ENCODE data around the gene IMPACT.

IMPACT gene

GRCh38 chr18:24426398-24427294 is at the start of gene IMPACT:
TSS of gene IMPACT (plus strand) at chr18:24426670. CDS start at chr18:24426757, 87 bp downstream.
- H3K4me1 Mint-ChIP-seq, result peaks cover 25% of the 10 kb centered on the region
- peak within 1 kb of the TSS; percentile 85 for H3K4me3 Mint-ChIP-seq
- peaks cover 23% of the 10 kb centered on the region for H3K36me3 Mint-ChIP-seq
- H3K27ac Mint-ChIP-seq, result peak within 1 kb of the TSS; percentile 81
- CTCF ChIA-PET, result interaction anchor here (0.8 kb wide), 1 partner anchor 9 kb away, joined by 3 read pairs; no protein-coding TSS in a partner anchor
- H3K27me3 Mint-ChIP-seq, result peaks cover 23% of the 10 kb centered on the region
- peaks cover 11% of the 10 kb centered on the region for H3K9me3 Mint-ChIP-seq
- peak; percentile 79 for DNase-seq

- Mint-ChIP-seq H3K36me3 (no peaks in the 10 kb centered on the region), H3K27me3 (no peaks in the 10 kb centered on the region), H3K27ac (no peak overlapping the region), H3K4me3 (no peak overlapping the region), H3K9me3 (no peaks in the 10 kb centered on the region), H3K4me1 (no peaks in the 10 kb centered on the region)
- no peak for DNase-seq
- CTCF ChIA-PET, result no interaction called here
These were observed 47.9 kb upstream of the IMPACT start for GRCh38 chr18:24378598-24378997.

- no peak overlapping the region for H3K4me3 Mint-ChIP-seq
- no peak overlapping the region for H3K27ac Mint-ChIP-seq
- no peaks in the 10 kb centered on the region for H3K36me3 Mint-ChIP-seq
- H3K27me3 Mint-ChIP-seq, result no peaks in the 10 kb centered on the region
- no peaks in the 10 kb centered on the region for H3K4me1 Mint-ChIP-seq
- CTCF ChIA-PET, result interaction anchor here (0.6 kb wide), 1 partner anchor 233 kb away, joined by 3 read pairs; no protein-coding TSS in a partner anchor
- H3K9me3 Mint-ChIP-seq, result no peaks in the 10 kb centered on the region
- no peak for DNase-seq
These were observed 46.2 kb upstream of the IMPACT start for GRCh38 chr18:24380163-24380747.

- Mint-ChIP-seq H3K4me3 (no peak overlapping the region), H3K36me3 (no peaks in the 10 kb centered on the region), H3K27ac (no peak overlapping the region), H3K9me3 (no peaks in the 10 kb centered on the region), H3K27me3 (peaks cover 4% of the 10 kb centered on the region), H3K4me1 (no peaks in the 10 kb centered on the region)
- DNase-seq, result no peak
- CTCF ChIA-PET, result interaction anchor here (0.6 kb wide), 1 partner anchor 234 kb away, joined by 3 read pairs; no protein-coding TSS in a partner anchor
These were observed 45.3 kb upstream of the IMPACT start for GRCh38 chr18:24381126-24381525.

- Mint-ChIP-seq H3K4me3 (no peak overlapping the region), H3K9me3 (no peaks in the 10 kb centered on the region), H3K4me1 (no peaks in the 10 kb centered on the region), H3K27ac (no peak overlapping the region), H3K27me3 (peaks cover 4% of the 10 kb centered on the region), H3K36me3 (no peaks in the 10 kb centered on the region)
- CTCF ChIA-PET, result no interaction called here
- DNase-seq, result no peak
These were observed 39.8 kb upstream of the IMPACT start for GRCh38 chr18:24386681-24387080.

GRCh38 chr18:24388957-24389356 is 37.5 kb upstream of the IMPACT start:
- H3K4me1 Mint-ChIP-seq, result no peaks in the 10 kb centered on the region
- no peak overlapping the region for H3K4me3 Mint-ChIP-seq
- DNase-seq, result no peak
- no peak overlapping the region for H3K27ac Mint-ChIP-seq
- H3K36me3 Mint-ChIP-seq, result no peaks in the 10 kb centered on the region
- H3K27me3 Mint-ChIP-seq, result peaks cover 4% of the 10 kb centered on the region
- CTCF ChIA-PET, result no interaction called here
- H3K9me3 Mint-ChIP-seq, result no peaks in the 10 kb centered on the region

GRCh38 chr18:24395049-24395795 is 31.2 kb upstream of the IMPACT start:
- Mint-ChIP-seq H3K4me1 (peaks cover 15% of the 10 kb centered on the region), H3K4me3 (no peak overlapping the region), H3K27me3 (peaks cover 37% of the 10 kb centered on the region), H3K36me3 (no peaks in the 10 kb centered on the region), H3K9me3 (no peaks in the 10 kb centered on the region), H3K27ac (no peak overlapping the region)
- DNase-seq, result no peak
- CTCF ChIA-PET, result interaction anchor here (1.3 to 1.7 kb wide), 2 partner anchors 35 to 52 kb away, joined by 3 to 4 read pairs; no protein-coding TSS in a partner anchor

- Mint-ChIP-seq H3K4me3 (no peak overlapping the region), H3K9me3 (no peaks in the 10 kb centered on the region), H3K4me1 (peaks cover 15% of the 10 kb centered on the region), H3K27me3 (peaks cover 37% of the 10 kb centered on the region), H3K36me3 (no peaks in the 10 kb centered on the region), H3K27ac (no peak overlapping the region)
- CTCF ChIA-PET, result interaction anchor here (1.3 kb wide), 1 partner anchor 51 kb away, joined by 3 read pairs; no protein-coding TSS in a partner anchor
- DNase-seq, result no peak
These were observed 30.3 kb upstream of the IMPACT start for GRCh38 chr18:24396082-24396633.

- DNase-seq, result no peak
- H3K4me3 Mint-ChIP-seq, result peak overlapping the region; percentile 82
- no peaks in the 10 kb centered on the region for H3K9me3 Mint-ChIP-seq
- peaks cover 15% of the 10 kb centered on the region for H3K4me1 Mint-ChIP-seq
- CTCF ChIA-PET, result interaction anchor here (0.7 to 1.3 kb wide), 2 partner anchors 36 to 37 kb away, joined by 3 read pairs; no protein-coding TSS in a partner anchor
- no peaks in the 10 kb centered on the region for H3K36me3 Mint-ChIP-seq
- peaks cover 42% of the 10 kb centered on the region for H3K27me3 Mint-ChIP-seq
- H3K27ac Mint-ChIP-seq, result no peak overlapping the region
These were observed 29.3 kb upstream of the IMPACT start for GRCh38 chr18:24397131-24397693.

GRCh38 chr18:24397694-24398368 is 28.6 kb upstream of the IMPACT start, which contains the start of gene OSBPL1A:
TSS of gene OSBPL1A (minus strand) at chr18:24397824. CDS start at chr18:24377533, 20,291 bp downstream.
- peak within 1 kb of the TSS; percentile 82 for H3K4me3 Mint-ChIP-seq
- H3K36me3 Mint-ChIP-seq, result no peaks in the 10 kb centered on the region
- no peak within 1 kb of the TSS for H3K27ac Mint-ChIP-seq
- peaks cover 42% of the 10 kb centered on the region for H3K27me3 Mint-ChIP-seq
- CTCF ChIA-PET, result interaction anchor here (0.7 to 1.3 kb wide), 2 partner anchors 37 to 38 kb away, joined by 3 read pairs; no protein-coding TSS in a partner anchor
- peaks cover 15% of the 10 kb centered on the region for H3K4me1 Mint-ChIP-seq
- no peaks in the 10 kb centered on the region for H3K9me3 Mint-ChIP-seq
- DNase-seq, result peak; percentile 89

- H3K27me3 Mint-ChIP-seq, result peaks cover 42% of the 10 kb centered on the region
- no peaks in the 10 kb centered on the region for H3K36me3 Mint-ChIP-seq
- DNase-seq, result no peak
- H3K9me3 Mint-ChIP-seq, result no peaks in the 10 kb centered on the region
- CTCF ChIA-PET, result interaction anchor here (1.3 kb wide), 1 partner anchor 39 kb away, joined by 3 read pairs; no protein-coding TSS in a partner anchor
- H3K4me3 Mint-ChIP-seq, result peak overlapping the region; percentile 82
- no peak overlapping the region for H3K27ac Mint-ChIP-seq
- H3K4me1 Mint-ChIP-seq, result peaks cover 15% of the 10 kb centered on the region
These were observed 27.9 kb upstream of the IMPACT start for GRCh38 chr18:24398540-24398939.

GRCh38 chr18:24400587-24400986 is 25.9 kb upstream of the IMPACT start:
- CTCF ChIA-PET, result no interaction called here
- Mint-ChIP-seq H3K27me3 (peaks cover 42% of the 10 kb centered on the region), H3K4me3 (no peak overlapping the region)

More at GRCh38 chr18:24400587-24400986, 25.9 kb upstream of the IMPACT start:
- H3K4me1 Mint-ChIP-seq, result peaks cover 13% of the 10 kb centered on the region
- no peak for DNase-seq
- no peaks in the 10 kb centered on the region for H3K36me3 Mint-ChIP-seq
- H3K9me3 Mint-ChIP-seq, result no peaks in the 10 kb centered on the region
- H3K27ac Mint-ChIP-seq, result no peak overlapping the region

All from activated naive CD4-positive, alpha-beta T cell treated with anti-CD3 and anti-CD28 coated beads, Interleukin-2, amount 10 ng/mL, durations not matched to agents 7 days and 5 days (primary cell).